GM21381 (cell line): Measurements from ENCODE around the gene CLEC2A.
"Not testable (repeated sequence)": the region's sequence is repeated elsewhere in the genome, so short reads cannot be mapped to it uniquely, and the experiment has no call there.

Source experiments
- ATAC-seq: cut with Tn5 transposase; IDR thresholded peaks from one replicate; pipeline ENCODE4 v1.9.1; 2021; ENCODE audit warnings: mild to moderate bottlenecking, moderate library complexity; ENCODE audit not compliant: unreplicated experiment

CLEC2A gene, protein sequence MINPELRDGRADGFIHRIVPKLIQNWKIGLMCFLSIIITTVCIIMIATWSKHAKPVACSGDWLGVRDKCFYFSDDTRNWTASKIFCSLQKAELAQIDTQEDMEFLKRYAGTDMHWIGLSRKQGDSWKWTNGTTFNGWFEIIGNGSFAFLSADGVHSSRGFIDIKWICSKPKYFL

DNA sequence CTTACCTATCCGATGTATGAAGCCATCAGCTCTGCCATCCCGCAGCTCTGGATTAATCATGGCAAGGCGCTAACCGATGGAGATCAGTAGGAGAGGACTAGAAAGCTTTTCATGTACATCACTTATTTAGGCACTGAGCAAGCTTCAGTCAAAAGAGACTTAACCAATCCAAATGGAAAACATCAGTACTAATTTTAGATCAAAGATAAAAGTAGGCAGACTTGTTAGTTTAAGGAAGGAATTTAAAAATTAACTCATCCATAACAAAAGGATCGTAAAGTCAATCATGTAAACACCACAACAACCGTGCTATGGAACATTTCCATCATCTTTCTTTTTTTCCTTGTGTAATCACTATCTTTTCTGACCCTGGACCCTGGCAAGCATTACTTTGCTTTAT is at the start of gene CLEC2A:
CLEC2A (minus strand) TSS at position 101 of the 400 bp plus-strand sequence; CDS start at position 60, 41 bp downstream.
- no peak for ATAC-seq

DNA sequence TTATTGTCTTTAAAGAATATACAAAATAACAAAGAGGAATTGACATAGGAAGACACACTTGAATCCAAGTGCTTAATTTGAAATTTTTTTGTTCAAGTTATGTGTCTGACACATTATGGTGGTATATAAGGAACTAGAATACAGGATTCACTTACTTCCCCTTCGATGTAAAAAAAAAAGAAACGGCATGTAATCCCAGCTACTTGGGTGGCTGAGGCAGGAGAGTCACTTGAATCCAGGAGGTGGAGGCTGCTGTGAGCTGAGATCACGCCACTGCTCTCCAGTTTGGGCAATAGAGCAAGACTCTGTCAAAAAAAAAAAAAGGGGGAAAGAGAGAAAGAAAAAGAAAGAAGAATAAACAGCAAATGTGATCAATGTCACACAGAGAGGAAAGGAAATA is 48.0 kb upstream of the CLEC2A start:
- ATAC-seq = no peak

DNA sequence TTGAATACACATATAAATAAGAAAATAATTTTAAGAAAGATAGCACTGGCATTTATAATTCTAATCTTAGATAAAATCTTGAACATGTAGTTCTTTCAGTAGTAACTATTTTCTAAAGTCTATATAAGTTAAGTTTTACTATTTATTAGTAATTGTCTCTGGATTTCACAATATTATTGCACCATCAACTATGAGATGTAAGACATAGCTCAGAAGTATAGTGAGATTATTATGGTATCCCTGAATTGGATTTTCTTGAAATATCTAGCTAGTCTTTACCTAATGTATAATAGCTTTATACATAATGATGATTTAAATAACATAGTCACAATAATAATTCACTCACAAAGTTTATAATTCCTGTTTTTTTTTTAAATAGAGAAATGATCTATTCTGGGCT is 45.7 kb upstream of the CLEC2A start:
- no peak for ATAC-seq

DNA sequence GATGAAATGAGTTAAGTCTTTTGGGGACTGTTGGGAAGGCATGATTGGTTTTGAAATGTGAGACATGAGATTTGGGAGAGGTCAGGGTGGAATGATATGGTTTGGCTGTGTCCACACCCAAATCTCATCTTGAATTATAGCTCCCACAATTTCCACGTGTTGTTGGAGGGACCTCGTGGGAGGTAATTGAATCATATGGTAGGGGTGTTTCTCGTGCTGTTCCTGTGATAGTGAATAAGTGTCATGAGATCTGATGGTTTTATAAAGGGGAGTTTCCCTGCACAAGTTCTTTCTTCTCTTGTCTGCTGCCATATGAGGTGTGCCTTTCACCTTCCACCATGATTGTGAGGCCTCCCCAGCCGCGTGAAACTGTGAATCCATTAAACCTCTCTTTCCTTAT is 44.5 kb upstream of the CLEC2A start:
- not testable (repeated sequence) for ATAC-seq

DNA sequence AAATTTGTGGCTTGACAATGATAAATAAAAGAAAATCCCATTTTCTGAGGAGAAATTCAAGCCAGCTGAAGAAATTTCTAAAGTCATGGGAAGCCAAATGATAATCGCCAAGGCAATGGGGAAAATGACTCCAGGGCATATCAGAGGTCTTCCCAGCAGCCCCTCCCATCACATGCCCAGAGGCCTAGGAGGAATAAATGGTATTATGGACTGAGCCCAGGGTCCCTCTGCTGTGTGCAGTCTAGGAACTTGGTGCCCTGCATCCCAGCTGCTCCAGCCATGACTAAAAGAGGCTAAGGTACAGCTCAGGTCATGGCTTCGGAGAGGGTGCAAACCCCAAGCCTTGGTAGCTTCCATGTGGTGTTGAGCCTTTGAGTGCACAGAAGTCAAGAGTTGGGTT is 43.4 kb upstream of the CLEC2A start:
- no peak for ATAC-seq

DNA sequence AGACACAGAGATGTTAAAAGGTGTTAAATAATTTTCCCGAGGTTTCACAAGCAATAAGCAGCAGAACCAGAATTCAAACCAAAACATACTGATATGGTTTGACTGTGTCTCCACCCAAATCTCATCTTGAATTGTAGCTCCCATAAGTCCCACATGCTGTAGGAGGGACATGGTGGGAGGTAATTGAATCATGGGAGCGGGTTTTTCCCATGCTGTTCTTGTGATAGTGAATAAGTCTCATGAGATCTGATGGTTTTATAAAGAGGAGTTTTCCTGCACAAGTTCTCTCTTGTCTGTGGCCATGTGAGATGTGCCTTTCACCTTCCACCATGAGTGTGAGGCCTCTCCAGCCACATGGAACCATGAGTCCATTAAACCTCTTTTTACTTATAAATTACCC is 42.6 kb upstream of the CLEC2A start:
- ATAC-seq = not testable (repeated sequence)

DNA sequence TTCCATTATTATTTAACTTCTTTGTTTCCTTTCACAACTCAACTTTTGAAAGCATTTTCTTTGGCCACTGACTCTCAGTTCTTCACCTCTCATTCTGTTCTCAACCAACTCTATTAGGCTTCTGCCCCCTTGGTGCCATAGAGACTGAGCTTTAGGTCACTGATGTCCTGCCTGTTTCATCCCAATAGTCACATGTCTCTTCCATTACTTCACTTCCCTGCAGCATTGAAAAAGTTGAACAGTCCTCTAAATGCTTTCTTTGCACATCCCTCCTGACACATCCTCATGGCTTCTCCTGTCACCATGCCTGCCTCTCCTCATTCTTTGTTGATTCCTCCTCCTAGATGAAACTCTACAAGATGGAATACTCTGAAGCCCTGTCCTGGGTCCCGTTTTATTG is 41.8 kb upstream of the CLEC2A start:
- no peak for ATAC-seq

DNA sequence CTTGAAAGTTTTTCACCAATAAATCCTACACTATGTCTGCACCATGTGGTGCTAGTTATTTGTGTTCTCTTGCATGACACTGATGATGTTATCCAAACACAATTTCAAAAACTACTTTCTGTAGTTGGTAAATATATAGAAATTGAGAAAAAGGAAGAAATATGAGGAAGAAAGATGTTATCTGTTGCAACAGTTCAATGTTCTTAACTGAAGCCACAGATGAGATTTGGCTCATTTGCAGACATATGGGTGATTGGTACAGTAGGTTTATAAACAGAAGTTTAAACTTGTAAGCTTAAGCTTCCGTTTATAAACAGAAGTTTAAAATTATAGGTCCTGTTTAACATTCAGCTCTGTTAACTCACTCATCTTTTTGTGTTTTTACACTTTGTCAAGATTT is 39.0 kb upstream of the CLEC2A start, which contains the start of gene CLEC12A:
CLEC12A (plus strand) TSS at position 229 of the 400 bp plus-strand sequence. CDS start 188 bp downstream, outside the sequence.
- no peak for ATAC-seq

DNA sequence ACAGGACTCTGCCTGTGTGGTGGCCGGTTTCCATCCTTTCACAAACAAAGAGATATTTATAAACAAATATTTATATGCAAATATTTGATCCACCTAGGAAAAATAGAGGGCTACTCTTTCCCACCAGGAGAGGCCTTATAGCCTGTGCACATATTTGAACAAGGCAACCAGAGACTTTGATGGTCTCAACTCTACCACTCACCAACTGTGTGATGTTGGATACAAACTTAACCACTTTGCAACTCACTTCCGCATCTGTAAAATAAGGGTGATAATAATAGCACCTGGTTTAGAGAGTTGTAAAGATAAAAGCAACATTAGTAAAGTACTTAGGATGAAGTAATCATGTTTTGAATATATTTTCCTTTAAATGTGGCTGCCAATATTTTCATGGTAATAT is 37.5 kb upstream of the CLEC2A start:
- no peak for ATAC-seq

DNA sequence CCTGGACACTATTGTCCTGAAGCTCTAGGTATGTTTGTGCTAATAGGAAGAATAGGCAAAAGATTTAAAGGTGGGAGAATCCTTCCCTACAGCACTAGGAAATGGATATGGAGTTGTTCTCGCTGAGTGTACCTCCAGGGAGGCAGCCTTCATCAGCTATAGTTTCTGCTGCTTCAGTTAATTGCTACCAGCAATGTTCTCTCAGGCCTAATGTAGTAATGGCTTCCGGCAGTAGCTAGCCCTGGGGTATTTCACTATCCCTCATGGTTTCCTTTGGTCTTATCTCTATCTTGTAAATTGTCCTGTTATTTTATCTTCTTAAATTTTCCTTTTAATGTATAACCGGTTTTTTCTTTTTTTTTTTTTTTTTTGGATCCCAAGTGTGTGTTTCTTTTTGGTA is 29.7 kb upstream of the CLEC2A start:
- ATAC-seq = no peak

DNA sequence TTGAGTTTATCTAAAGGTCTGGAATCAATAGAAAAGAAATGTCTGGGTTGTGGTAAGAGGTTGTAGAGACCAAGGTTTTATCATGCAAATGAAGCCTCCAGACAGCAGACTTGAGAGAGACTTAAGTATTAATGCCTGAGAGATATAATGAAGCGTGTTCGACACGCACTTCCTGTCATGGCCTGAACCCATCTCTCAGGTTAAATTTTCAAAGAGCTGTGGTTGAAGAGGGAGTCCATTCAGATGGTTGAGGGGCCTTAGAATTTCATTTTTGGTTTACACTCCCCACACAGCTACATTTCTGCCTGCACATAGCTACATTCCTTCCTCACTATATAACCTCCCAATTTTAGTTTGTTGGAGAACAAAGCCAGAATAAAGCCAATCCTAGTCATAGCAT is 28.9 kb upstream of the CLEC2A start:
- ATAC-seq = no peak

DNA sequence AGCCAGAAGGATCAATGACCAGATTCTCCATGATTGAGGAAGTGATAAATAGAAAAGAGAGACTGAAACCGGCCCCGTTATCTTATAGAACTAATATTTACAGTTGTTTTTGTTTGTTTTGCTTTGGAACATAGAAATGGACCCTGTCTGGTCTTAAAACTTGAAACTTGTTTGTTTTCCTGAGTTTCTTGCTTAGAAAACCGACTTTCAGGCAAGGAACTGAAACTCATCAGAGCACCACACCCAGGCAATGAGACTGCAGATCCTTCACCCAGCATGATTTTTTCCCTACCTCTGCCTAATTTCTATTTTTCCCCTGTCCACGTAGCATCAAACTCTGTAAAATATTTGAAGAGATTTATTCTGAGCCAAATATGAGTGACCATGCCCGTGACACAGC is 28.4 kb upstream of the CLEC2A start:
- ATAC-seq = no peak

DNA sequence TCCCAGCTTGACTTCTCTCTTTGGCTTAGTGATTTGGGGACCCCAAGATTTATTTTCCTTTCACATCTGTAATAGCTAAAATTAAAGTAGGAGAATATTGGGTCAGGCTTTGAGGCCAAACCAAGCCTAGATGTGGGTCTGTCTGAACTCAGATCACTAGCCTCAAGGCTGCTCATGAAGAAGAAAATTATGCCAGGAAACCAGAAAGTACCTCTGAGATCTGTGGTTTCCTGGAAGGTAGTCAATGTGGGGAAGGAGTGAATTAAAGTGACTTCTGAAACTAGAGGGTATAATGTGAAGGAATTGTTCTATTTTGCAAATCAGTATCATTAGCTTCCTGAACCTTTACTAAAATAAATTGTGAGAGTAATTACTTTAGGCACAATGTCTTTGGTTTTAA is 25.7 kb upstream of the CLEC2A start:
- no peak for ATAC-seq

DNA sequence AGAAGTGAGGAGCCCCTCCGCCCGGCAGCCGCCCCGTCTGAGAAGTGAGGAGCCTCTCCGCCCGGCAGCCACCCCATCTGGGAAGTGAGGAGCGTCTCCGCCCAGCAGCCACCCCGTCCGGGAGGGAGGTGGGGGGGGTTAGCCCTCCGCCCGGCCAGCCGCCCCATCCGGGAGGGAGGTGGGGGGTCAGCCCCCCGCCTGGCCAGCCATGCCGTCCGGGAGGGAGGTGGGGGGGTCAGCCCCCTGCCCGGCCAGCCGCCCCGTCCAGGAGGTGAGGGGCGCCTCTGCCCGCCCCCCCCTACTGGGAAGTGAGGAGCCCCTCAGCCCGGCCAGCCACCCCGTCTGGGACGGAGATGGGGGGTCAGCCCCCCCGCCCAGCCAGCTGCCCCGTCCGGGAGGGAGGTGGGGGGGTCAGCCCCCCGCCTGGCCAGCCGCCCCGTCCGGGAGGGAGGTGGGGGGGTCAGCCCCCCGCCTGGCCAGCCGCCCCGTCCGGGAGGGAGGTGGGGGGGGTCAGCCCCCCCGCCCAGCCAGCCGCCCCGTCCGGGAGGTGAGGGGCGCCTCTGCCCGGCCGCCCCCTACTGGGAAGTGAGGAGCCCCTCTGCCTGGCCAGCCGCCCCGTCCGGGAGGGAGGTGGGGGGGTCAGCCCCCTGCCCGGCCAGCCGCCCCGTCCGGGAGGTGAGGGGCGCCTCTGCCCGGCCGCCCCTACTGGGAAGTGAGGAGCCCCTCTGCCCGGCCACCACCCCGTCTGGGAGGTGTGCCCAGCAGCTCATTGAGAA is 21.0 kb upstream of the CLEC2A start:
- ATAC-seq = not testable (repeated sequence)

DNA sequence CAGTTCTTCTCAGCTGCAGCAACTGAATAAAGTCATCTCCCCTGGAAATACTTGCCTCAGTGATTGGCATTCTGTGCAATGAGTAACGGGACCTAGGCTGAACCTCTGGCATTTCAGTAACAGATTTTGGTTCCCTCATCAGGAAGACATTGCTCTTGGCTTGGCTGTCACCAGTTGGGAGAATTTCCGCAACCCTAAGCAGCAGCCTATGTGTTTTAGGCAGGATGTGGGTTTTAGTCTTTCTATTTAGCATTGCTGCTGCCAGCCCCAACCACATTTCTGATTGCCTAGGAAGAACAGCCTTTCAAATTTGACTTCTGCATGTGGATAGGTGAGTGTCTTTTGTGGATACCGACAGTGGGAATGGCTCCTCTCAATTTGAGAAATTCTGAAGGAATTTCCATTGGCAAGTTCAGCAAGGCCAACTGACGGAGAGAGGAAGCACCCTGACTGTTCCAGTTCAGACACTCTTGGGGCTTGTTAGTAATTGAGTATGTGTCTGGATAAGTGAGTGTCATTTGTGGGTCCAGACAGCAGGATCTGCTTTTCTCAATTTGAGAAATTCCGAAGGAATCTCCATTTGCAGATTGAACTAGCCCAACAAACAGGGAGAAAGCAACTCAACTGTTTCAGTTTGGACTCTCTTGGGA is 19.0 kb upstream of the CLEC2A start:
- no peak for ATAC-seq

DNA sequence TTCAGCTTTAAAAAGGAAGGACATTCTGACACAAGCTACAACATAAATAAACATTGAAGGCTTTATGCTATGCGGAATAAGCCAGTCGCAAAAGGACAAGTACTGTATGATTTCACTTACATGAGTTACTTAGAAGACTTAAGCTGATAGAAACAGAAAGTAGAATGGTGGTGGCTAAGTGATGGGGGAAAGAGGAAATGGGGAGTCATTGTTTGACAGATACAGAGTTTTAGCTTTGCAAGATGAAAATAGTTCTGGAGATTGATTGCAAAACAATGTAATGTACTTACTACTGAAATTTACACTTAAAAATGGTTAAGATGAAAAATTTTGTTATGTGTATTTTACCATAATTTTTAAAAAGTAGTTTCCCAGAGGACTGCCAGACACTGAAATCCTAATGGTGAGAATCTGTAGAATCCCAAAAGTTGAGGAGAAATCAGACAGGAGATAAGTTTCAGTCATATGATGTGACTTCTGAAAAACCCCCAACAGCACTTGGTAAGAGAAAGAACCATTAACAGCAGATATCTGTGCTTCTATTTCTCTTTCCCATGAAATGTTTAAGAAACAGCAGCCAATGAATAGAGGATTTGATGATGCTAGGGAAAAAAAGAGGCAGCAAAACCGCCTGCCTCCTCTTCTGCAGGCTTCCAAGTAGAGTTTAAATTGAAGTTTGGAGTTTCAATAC is 16.6 kb upstream of the CLEC2A start:
- peak; percentile 91 for ATAC-seq

DNA sequence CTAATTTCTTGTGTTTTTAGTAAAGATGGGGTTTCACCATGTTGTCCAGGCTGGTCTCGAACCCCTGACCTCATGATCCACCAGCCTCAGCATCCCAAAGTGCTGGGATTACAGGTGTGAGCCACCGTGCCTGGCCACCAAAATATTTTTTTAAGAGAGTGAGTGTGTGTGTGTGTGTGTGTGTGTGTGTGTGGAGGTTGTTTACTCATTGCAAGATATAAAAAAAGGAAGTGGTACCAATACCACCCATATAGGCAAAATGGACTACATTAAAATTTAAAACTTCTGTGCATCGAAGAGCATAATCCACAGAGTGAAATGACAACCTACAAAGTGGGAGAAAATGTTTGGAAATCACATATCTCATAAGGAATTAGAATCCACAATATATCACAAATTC is 15.5 kb upstream of the CLEC2A start:
- no peak for ATAC-seq

DNA sequence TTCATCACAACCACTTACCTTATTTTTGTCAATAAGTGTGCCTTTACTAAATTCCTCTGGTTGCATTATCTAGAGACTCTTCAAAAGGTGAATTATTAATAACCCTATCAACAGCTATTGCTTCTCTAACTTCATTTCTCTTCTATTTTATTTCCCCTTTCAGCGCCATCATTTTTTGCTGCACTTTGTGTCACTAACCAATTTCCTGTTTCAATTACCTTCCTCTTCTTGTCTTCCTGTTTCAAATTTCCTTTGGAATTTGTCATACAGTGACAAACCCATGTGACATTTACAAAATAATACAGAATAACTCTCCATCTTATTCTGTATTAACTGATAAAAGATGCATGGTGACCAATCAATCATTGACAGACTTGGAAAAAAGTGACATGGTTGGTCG is 12.2 kb upstream of the CLEC2A start:
- no peak for ATAC-seq

DNA sequence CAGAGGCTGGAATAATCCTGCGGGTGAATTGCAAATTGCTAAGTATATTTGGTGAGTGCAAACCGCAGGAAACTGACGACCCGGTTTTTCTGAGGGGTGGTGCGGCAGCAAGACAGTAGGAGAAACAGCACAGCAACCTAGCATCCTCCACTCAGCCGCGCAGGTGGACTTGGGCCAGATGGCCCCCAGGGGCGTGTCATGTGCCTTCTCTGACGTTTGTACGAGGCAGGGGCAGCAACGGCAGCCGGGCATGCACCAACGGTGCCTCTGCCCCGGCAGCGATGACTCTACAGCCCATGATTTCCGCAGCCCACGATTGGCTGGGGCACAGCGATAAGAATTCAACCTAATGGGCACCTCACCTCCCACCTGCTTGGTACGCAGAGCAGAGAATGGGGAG is 11.1 kb upstream of the CLEC2A start:
- ATAC-seq = no peak

DNA sequence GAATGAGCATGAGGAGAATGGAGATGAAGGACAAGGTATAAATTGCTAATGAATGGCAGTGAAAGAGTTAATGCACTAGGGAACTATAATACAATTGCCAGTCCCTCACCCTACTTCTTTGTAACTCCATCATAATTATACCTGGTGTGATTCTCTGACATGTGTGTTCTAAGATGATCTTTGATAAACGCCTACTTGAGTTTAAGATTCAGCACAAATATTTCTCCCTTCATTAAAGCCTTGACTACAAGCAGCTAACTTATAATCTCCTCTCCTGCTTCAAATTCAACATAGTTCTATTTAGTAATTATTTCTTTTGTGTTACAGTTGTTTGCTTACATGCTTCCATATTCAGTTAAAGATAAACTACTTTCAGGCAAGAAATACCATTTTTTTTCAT is 9.7 kb upstream of the CLEC2A start:
- no peak for ATAC-seq

DNA sequence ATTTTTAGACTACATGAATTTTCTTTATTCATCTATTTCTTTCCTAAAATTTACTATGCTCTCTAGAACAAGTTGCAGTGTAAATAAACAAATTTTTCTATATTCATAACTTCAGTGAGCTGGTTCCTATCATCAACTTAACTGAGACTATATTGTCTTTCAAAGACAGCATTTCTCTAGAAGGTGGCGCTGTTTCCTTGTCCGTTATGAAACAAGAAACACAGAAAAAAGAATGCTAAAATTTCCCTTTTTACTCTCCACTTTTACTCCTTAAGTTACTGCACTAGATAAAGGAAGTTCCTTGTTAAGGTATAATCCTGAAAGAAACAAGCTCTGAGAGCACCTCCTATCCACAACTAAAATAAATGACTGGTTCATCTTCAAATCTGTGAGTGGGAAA is 8.2 kb upstream of the CLEC2A start:
- ATAC-seq = no peak

DNA sequence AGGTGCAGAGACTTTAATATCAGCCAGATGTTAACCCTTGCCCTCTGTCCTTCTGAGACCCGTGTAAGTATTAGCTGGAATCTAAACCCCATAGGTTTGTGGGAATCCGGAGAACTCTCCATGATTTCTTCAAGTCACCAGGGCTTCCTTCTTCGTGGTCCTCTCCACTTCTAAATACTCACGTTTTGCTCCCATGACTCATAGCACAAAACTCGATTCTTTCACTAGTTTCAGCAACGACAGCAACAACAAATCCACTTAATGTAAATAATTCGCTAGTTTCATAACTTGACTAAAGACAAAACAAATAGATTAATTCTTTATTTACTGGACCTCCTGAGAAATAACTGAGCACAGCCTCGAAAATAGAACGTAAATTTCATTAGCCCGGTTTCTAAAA is 4.4 kb upstream of the CLEC2A start:
- ATAC-seq = no peak
